Epithelial cell of umbilical artery (primary cell): ENCODE results near the gene WASHC2C. TPM values are rescaled to one million over a fixed set of nuclear protein-coding genes. Genes with fewer than 3 reads are reported as not detected.

Source experiments
- total RNA-seq: library from RNA; depleted of rRNA; stranded (reverse); fragments of >200 nt; gene quantifications from 2 replicates; pipeline ENCODE4 v1.2.3, GENCODE V29; 2014

The WASHC2C gene, protein sequence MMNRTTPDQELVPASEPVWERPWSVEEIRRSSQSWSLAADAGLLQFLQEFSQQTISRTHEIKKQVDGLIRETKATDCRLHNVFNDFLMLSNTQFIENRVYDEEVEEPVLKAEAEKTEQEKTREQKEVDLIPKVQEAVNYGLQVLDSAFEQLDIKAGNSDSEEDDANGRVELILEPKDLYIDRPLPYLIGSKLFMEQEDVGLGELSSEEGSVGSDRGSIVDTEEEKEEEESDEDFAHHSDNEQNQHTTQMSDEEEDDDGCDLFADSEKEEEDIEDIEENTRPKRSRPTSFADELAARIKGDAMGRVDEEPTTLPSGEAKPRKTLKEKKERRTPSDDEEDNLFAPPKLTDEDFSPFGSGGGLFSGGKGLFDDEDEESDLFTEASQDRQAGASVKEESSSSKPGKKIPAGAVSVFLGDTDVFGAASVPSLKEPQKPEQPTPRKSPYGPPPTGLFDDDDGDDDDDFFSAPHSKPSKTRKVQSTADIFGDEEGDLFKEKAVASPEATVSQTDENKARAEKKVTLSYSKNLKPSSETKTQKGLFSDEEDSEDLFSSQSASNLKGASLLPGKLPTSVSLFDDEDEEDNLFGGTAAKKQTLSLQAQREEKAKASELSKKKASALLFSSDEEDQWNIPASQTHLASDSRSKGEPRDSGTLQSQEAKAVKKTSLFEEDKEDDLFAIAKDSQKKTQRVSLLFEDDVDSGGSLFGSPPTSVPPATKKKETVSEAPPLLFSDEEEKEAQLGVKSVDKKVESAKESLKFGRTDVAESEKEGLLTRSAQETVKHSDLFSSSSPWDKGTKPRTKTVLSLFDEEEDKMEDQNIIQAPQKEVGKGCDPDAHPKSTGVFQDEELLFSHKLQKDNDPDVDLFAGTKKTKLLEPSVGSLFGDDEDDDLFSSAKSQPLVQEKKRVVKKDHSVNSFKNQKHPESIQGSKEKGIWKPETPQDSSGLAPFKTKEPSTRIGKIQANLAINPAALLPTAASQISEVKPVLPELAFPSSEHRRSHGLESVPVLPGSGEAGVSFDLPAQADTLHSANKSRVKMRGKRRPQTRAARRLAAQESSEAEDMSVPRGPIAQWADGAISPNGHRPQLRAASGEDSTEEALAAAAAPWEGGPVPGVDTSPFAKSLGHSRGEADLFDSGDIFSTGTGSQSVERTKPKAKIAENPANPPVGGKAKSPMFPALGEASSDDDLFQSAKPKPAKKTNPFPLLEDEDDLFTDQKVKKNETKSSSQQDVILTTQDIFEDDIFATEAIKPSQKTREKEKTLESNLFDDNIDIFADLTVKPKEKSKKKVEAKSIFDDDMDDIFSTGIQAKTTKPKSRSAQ (N-terminal part only)
- total RNA-seq: 24.8 and 27.0 TPM in 2 replicates

GRCh38 chr10:45726703-45727420, at the start of gene WASHC2C:
TSS of gene WASHC2C (plus strand) at chr10:45727266. CDS start at chr10:45727318, 52 bp downstream.

Other genes starting within 250 kb of the WASHC2C start
- gene ZFAND4, start 54.5 kb upstream of the WASHC2C start, total RNA-seq: 6.8 and 12.5 TPM in 2 replicates
- gene AGAP4, start 120.2 kb downstream of the WASHC2C start, total RNA-seq: 2.3 and 2.9 TPM in 2 replicates
- gene TIMM23, start 245.2 kb downstream of the WASHC2C start, total RNA-seq: 108 and 130 TPM in 2 replicates